Skeletal muscle tissue (tissue), 4 donors: ENCODE measurements around the gene KCTD4. TPM values are rescaled to one million over a fixed set of nuclear protein-coding genes. Genes with fewer than 3 reads are reported as not detected.

Experiments used
- H3K27ac ChIP-seq: one replicate; pipeline ENCODE4 v1.7.0; 2013; ENCODE audit warnings: mild to moderate bottlenecking, low read depth, low read length, inconsistent platforms
- H3K27me3 ChIP-seq, 3 donors: one replicate each; pipeline ENCODE4 v1.7.0; 2013; ENCODE audit warnings: low read length in 3 of 3; ENCODE audit not compliant: control insufficient read depth in 3 of 3, insufficient read depth in 3 of 3
- H3K36me3 ChIP-seq, 3 donors: one replicate each; pipeline ENCODE4 v1.7.0; 2013; ENCODE audit warnings: low read length in 3 of 3; ENCODE audit not compliant: control insufficient read depth in 3 of 3, insufficient read depth in 3 of 3
- H3K4me1 ChIP-seq, 3 donors: one replicate each; pipeline ENCODE4 v1.7.0; 2013; ENCODE audit warnings: low read length in 3 of 3, mild to moderate bottlenecking in 3 of 3; ENCODE audit not compliant: control insufficient read depth in 3 of 3, insufficient read depth in 3 of 3
- H3K4me3 ChIP-seq, 3 donors: one replicate each; pipeline ENCODE4 v1.7.0; 2013; ENCODE audit warnings: low read length in 3 of 3
- H3K9ac ChIP-seq, 3 donors: one replicate each; pipeline ENCODE4 v1.7.0; 2013; ENCODE audit warnings: low read length in 3 of 3, mild to moderate bottlenecking in 3 of 3, moderate library complexity in 2 of 3, low read depth in 1 of 3
- H3K9me3 ChIP-seq, 3 donors: one replicate each; pipeline ENCODE4 v1.7.0; 2013; ENCODE audit warnings: low read length in 3 of 3; ENCODE audit not compliant: control insufficient read depth in 3 of 3
- total RNA-seq: library from RNA; depleted of rRNA; stranded (reverse); fragments of >200 nt; gene quantifications from one replicate; pipeline ENCODE4 v1.2.3, GENCODE V29; 2014
- donor health status: Osteomylitis.

The KCTD4 gene
- total RNA-seq, 1 donor from 2014 or later = not detected

DNA sequence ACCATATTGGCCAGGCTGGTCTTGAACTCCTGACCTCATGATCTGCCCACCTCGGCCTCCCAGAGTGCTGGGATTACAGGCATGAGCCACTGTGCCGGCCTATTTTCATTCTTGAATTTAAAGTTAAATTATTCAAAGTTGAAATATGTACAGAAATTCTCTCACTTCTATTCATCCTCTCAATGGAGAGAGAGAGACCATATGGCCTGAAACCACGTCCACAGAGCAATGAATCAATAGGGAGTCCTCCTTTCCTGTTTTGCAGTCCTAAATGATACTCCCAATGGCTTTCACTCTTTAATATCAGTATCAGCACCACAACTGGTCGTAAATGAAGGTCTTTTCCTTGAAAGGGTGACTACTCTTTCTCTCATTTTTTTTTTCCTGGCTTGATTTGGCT lies 30.5 kb upstream of the KCTD4 start:
- Histone ChIP-seq H3K27ac (no peak overlapping the region), H3K9me3 (no peaks in the 10 kb centered on the region), H3K9ac (no peak overlapping the region), H3K27me3 (no peaks in the 10 kb centered on the region), H3K4me1 (no peaks in the 10 kb centered on the region), H3K36me3 (no peaks in the 10 kb centered on the region), H3K4me3 (no peak overlapping the region)

GRCh38 chr13:45229172-45229571 lies 28.3 kb upstream of the KCTD4 start:
- Histone ChIP-seq H3K27ac (no peak overlapping the region), H3K9ac (no peak overlapping the region), H3K4me3 (no peak overlapping the region), H3K4me1 (no peaks in the 10 kb centered on the region), H3K27me3 (no peaks in the 10 kb centered on the region), H3K36me3 (no peaks in the 10 kb centered on the region), H3K9me3 (no peaks in the 10 kb centered on the region)

DNA sequence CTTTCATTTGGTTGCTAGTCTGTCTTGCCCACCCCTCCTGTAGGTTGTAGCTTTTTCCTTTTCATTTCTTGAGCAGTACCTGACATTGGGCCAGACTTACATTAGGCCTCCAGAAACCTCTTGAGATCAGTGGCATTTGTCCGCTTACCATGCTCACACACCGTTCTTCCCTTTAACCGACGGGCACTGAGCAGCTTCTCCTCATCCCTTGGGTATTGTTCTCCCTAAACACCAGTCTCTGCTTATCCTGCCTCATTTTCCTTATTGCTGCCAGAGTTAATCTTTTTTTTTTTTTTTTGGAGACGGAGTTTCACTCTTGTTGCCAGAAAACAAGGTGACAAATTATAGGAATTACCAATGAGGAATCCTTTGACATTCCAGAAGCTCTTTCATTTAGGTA lies 27.2 kb upstream of the KCTD4 start:
- no peaks in the 10 kb centered on the region for H3K9me3 ChIP-seq
- no peaks in the 10 kb centered on the region for H3K4me1 ChIP-seq
- H3K4me3 ChIP-seq = no peak overlapping the region
- H3K9ac ChIP-seq = no peak overlapping the region
- H3K27ac ChIP-seq = no peak overlapping the region
- no peaks in the 10 kb centered on the region for H3K36me3 ChIP-seq
- H3K27me3 ChIP-seq = no peaks in the 10 kb centered on the region

GRCh38 chr13:45226024-45226423 lies 25.2 kb upstream of the KCTD4 start:
- no peaks in the 10 kb centered on the region for H3K4me1 ChIP-seq
- H3K9ac ChIP-seq = no peak overlapping the region
- H3K27me3 ChIP-seq = no peaks in the 10 kb centered on the region
- no peak overlapping the region for H3K4me3 ChIP-seq
- no peak overlapping the region for H3K27ac ChIP-seq
- H3K36me3 ChIP-seq = no peaks in the 10 kb centered on the region
- no peaks in the 10 kb centered on the region for H3K9me3 ChIP-seq

DNA sequence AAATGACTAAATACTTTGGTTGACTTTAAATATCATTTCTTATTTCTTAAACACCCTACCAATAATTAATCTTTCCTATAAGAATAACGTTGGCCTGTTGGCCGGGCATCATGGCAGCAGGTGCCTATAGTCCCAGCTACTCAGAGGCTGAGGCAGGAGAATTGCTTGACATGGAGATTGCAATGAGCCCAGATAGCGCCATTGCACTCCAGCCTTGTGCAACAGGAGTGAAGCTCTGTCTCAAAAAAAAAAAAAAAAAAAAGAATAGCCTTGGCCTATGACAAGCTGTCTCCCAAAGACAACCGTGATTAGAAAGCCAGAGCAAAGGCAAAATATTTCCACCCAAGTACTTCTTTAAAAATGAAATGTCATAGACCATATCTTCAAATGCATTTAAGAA lies 24.5 kb upstream of the KCTD4 start:
- no peaks in the 10 kb centered on the region for H3K27me3 ChIP-seq
- H3K4me3 ChIP-seq = no peak overlapping the region
- no peaks in the 10 kb centered on the region for H3K36me3 ChIP-seq
- no peak overlapping the region for H3K9ac ChIP-seq
- H3K4me1 ChIP-seq = no peaks in the 10 kb centered on the region
- H3K9me3 ChIP-seq = no peaks in the 10 kb centered on the region
- H3K27ac ChIP-seq = no peak overlapping the region

DNA sequence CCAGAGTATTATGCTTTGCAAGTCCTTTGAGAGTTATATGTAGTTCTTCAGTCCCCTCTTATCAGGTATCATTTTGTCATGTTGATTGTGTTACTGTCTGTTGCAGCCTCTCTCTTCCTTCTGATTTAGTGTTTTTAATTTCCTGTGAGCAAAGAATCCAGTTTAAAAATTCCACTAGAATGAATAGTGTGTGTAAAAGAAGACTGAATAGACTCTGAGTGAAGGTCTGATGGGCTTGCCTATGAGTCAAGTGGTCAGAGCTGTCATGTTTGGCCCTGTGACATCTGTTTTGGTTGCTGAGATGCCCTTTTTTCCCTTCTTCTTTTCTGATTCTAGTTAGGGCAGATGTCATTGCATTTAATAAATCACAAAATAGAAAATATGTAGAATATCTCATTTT lies 23.3 kb upstream of the KCTD4 start:
- Histone ChIP-seq H3K27ac (no peak overlapping the region), H3K4me1 (no peaks in the 10 kb centered on the region), H3K9me3 (no peaks in the 10 kb centered on the region), H3K9ac (no peak overlapping the region), H3K27me3 (no peaks in the 10 kb centered on the region), H3K4me3 (no peak overlapping the region), H3K36me3 (no peaks in the 10 kb centered on the region)

DNA sequence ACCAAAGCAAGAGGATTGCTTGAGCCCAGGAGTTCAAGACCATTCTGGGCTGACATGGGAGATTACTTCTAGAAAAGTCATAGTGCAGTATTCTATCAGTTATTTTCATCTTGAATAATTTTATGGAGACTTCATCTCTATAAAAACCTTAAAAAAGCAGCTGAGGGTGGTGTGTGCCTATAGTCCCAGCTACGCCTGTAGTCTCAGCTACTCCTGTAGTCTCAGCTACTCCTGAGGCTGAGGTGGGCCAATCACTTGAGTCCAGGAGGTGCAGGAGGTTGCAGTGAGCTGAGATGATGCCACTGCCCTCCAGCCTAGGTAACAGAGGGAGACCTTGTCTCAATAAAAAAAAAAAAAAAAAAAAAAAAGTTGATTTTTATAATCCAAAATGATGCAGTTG lies 22.1 kb upstream of the KCTD4 start:
- Histone ChIP-seq H3K4me1 (peaks cover 0 to 9% (median 9%) of the 10 kb centered on the region in 3 donors), H3K36me3 (no peaks in the 10 kb centered on the region), H3K9ac (no peak overlapping the region), H3K27ac (no peak overlapping the region), H3K27me3 (no peaks in the 10 kb centered on the region), H3K4me3 (no peak overlapping the region), H3K9me3 (no peaks in the 10 kb centered on the region)

DNA sequence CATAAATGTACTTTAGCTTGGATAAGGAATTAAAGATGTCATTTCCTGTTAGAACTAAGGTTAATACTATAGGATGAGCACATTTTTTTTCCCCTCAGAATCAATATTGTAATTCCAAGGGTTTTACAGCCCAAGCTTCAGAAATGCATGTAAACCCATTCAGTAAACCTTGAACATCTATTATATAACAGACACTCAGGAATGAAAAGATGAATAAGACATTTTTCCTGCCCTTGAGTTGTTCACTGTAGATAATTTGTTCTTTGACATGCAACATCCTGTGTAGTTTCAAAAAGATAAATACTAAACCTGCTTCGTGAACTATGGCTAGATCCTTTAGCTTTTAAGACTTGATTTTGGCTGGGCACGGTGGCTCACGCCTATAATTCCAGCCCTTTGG lies 21.7 kb upstream of the KCTD4 start:
- no peaks in the 10 kb centered on the region for H3K36me3 ChIP-seq
- H3K4me3 ChIP-seq = no peak overlapping the region
- no peak overlapping the region for H3K27ac ChIP-seq
- H3K9ac ChIP-seq = no peak overlapping the region
- H3K27me3 ChIP-seq = no peaks in the 10 kb centered on the region
- peaks cover 0 to 9% (median 9%) of the 10 kb centered on the region in 3 donors for H3K4me1 ChIP-seq
- H3K9me3 ChIP-seq = no peaks in the 10 kb centered on the region

- H3K27me3 ChIP-seq = no peaks in the 10 kb centered on the region
- no peak overlapping the region for H3K9ac ChIP-seq
- no peaks in the 10 kb centered on the region for H3K9me3 ChIP-seq
- peaks cover 0 to 13% (median 9%) of the 10 kb centered on the region in 3 donors for H3K4me1 ChIP-seq
- H3K27ac ChIP-seq = no peak overlapping the region
- no peaks in the 10 kb centered on the region for H3K36me3 ChIP-seq
- H3K4me3 ChIP-seq = peak overlapping the region in 1 of 3 donors; percentile 34
These were observed 19.6 kb upstream of the KCTD4 start for GRCh38 chr13:45220403-45220802.

- Histone ChIP-seq H3K4me1 (peaks cover 0 to 13% (median 9%) of the 10 kb centered on the region in 3 donors), H3K4me3 (peak overlapping the region in 2 of 3 donors; percentile 24 to 34)
These were observed 19.1 kb upstream of the KCTD4 start for GRCh38 chr13:45219938-45220375.

More at GRCh38 chr13:45219938-45220375, 19.1 kb upstream of the KCTD4 start:
- Histone ChIP-seq H3K9me3 (no peaks in the 10 kb centered on the region), H3K27ac (peak overlapping the region; percentile 71), H3K27me3 (no peaks in the 10 kb centered on the region), H3K36me3 (no peaks in the 10 kb centered on the region), H3K9ac (peak overlapping the region in 2 of 3 donors; percentile 35 to 54)
